Stimulated activated CD4-positive, alpha-beta T cell treated with anti-CD3 and anti-CD28 coated beads, Interleukin-12 subunit alpha, Interleukin-12 subunit beta, amount 100 ng/mL, for 4 hours (primary cell): ENCODE data around the gene POR.

Experiments
- DNase-seq: peaks from one replicate; pipeline ENCODE4 v3.0.0-alpha.2; 2020

The POR gene

DNA sequence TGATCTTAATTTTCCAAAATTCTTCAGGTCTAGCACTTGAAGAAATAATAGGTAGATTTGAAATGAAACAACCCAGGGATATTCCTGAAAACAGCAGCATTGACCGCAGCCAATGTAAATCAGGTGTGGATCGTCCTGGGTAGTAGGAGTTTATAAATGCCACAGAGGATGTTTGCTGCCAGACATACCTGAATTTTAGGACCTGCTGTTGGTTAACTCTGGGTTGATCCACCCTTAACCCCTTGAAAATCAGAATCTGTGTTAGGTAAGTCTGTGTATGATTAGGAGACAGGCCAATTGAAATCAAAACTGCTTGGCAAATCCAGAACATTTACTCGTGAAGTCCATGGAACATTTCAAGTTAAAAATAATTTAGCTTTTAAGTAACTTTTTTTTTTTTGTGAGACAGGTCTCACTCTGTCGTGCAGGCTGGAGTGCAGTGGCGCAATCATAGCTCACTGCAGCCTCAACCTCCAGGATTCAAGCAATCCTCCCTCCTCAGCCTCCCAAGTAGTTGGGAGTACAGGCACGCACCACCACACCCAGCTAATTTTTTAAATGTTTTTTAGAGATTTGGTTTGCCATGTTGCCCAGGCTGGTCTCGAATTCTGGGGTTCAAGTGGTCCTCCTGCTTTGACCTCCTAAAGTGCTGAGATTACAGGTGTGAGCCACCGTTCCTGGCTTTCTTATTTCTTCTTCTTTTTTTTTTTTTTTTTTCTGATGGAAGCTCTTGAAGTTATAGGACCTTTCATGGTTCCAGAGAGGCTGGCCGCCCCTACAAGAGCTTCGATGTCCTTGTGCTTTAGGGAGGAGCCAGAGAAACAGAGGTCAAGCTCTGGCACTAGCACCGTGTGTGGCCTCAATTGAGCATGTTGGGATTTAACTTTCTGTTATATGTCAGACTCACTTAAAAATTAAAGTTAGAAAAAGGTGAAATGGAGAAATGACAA is 2.0 kb downstream of the POR start:
- no peak for DNase-seq

DNA sequence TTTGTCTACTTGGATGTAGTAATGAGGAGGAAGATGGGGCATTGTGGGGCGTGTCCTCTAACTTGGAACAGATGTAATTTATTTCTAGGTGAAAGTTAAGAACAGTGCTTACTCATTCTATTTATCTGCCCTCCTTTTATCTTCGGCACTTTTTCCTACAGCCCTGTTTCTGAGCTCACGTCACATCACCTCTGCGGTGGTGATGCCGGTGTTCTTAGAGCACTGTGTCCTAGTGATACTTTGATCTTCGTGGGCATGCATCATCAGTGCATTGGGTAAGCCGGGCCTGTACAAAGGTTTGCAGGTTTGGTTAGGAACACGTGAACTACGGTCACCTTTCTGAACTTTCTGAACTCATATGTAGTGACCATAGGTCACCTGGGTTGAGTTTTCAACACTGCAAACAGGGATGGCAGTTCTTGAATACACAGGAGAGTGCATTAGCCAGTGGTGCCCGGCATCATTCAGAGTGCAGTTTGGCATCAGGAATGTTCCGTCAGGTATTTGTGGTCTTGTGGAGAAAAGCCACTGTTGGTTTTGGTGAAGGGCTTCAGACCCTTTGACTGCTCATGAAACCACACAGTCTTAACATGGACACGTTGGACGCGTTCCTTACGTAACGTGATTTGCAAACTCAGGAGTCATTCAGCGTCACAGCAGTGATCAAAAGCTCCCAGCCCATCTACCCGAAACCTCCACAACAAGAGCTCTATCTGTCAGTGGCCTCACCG is 5.6 kb downstream of the POR start:
- DNase-seq = no peak

DNA sequence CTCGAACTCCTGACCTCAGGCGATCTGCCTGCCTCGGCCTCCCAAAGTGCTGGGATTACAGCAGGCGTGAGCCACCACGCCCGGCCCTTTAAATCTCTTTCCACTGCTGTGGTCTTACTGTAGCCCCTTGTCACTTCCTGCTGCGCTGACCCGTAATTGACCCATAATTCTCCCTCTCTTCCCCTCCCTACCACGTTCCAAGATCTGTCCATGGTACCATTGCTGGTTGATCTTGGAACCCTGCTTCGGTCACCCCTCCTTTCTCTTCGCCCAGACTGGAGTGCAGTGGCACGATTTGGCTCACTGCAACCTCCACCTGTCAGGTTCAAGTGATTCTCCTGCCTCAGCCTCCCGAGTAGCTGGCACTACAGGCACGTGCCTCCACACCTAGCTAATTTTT is 6.5 kb downstream of the POR start:
- no peak for DNase-seq

DNA sequence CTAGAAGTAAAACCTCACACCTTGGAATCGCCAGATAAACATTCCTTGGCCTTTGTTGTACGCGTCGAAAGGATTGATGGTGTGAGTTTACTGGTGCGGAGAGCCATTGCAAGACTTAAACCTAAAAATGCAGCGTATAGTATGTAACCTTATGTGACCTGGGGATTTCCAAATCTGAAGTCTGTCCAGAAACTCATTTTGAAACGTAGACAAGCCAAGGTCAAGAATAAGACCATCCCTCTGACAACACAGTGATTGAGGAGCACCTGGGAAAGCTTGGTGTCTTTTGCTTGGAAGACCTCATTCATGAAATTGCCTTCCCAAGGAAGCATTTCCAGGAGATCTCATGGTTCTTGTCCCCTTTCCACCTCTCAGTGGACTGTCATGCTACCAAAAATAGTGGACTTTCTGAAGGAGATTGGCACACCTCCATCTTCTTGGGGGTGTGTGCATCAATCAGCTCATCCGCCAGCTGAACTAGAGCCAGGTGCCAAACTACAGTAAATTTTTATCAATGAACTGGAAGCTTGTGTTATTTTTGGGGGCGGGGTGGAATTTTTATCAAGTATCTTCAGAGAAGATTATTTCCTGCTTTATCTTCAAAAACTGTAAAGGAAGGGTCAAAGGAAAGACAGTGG is 8.1 kb downstream of the POR start:
- DNase-seq = no peak

DNA sequence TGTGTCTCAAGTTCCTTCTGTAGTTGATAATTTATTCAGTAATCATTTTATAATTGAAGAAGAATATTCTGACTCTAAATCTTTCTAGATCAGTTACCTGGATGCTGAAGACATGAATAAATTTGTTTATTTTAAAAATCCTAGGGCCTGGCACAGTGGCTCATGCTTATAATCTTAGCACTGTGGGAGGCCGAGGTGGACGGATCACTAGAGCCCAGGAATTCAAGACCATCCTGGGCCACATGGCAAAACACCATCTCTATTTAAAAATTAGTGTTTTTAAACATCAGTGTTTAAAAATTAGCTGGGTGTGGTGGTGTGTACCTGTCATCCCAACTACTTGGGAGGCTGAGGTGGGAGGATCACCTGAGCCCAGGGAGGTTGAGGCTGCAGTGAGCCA is 9.3 kb downstream of the POR start:
- no peak for DNase-seq

DNA sequence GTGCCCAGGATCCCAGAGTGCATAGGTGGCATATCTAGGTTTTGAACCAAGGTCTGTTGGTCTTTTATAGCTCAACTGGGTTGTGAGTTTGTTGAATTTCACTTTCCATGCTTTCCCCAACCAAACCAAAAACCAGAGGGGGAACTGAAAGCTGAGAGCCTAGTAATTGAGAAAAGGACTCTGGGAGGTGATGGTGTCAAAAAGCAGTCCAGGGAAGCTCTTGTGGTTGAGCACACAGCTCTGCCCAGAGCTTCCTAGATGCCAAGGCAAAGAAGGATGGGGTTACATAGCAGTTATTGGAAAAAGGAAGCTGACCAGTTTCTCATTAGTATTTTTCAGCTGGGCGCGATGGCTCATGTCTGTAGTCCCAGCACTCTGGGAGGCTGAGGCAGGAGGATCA is 9.9 kb downstream of the POR start:
- DNase-seq = no peak

DNA sequence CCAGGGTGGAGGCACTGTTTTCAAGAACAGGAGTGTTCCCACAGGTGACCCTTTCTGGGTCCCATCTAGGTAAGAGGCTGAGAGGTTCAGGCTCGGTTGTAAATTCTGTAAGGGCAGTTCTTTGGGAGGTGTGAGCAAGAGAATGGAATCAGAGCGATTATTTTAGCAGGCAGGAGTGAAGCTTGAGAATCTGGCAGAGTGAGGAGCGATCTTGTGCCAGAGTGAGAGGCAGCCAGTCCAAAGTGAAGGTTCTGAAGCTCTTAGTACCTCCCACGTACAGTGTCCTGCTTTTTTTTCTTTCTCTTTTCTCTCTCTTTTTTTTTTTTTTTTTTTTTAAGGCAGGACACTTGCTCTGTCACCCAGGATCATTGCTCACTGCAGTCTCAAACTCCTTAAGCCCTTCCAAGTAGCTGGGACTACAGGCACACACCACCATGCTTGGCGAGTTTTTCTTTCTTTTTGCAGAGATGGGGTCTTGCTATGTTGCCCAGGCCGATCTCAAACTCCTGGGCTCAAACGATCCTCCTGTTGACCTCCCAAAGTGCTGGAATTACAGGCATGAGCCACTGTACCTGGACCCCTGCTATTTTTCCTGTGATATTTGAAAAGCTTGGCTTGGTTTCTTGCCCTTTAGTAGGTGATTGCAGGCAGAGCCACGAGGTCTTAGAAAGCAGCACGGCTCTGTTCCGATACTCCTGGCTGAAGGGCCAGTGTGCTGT is 10.9 kb downstream of the POR start:
- no peak for DNase-seq

DNA sequence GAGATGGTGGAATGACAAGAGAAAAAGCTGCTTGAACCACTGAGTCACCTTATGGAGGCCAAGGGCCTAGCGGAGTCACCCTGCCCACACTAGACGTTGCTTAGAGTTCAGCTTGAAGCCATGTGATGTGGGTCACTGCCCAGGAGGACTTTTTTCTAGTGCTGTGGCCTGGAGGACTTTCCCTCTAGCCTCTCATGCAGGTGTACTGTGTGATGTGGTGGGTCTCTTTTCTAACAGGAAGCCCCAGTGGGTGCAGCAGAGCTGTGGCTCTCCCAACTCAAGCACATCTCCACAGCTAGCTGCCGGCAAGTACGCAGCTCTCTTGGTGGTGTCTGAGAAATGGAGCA is 13.6 kb downstream of the POR start:
- DNase-seq = no peak

DNA sequence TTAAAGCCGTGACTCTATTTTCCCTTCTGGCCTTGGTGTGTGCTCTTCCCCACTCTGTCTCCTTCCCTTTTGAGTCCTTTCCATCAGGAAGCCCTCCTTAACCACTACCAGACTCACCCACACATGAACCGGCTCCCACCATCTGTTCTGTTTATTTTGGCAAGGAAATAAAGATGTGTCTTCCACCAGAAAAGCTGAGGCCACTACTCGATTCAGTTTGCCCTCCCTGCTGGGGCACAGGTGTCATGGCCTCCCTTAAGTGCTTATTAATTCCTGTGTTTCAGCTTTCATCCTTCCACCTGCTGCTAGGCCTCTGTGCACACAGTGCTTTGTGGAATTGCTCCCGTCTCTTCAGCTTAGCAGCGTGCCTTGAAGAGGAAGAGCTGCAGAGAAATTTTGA is 16.7 kb downstream of the POR start:
- no peak for DNase-seq

DNA sequence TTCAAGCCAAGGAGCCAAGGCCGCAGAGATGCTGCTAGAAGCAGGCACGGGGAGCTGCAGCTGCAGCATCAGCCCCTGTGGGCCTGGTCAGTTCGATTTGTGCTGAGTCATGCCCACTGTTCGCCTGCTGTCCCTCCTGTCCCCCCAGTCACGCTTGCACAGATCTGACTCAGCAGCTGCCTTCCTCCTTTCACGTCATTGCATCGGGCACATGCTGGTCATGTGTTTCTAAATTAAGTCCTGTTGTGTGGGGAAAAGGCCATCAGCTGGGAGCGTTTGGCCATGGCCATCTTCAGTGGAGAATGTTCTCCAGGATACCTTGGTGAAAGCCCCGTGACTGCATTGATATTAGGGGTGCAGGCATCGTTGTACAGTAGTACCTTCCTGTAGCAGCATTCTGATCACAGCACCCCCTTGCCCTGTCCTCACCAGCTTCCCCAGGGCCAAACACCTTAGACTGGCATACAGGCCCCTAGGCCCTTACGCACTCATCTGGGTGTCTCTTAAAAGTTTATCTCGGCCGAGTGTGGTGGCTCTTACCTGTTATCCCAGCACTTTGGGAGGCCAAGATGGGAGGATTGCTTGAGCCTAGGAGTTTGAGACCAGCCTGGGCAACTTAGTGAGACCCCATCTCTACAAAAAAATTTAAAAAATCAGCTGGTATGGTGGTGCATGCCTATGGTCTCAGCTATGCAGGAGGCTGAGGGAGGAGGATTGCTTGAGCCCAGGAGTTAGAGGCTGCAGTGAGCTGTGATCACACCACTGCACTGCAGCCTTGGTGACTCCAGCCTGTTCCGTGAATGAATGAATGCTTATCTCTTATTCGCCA is 23.2 kb downstream of the POR start:
- no peak for DNase-seq

DNA sequence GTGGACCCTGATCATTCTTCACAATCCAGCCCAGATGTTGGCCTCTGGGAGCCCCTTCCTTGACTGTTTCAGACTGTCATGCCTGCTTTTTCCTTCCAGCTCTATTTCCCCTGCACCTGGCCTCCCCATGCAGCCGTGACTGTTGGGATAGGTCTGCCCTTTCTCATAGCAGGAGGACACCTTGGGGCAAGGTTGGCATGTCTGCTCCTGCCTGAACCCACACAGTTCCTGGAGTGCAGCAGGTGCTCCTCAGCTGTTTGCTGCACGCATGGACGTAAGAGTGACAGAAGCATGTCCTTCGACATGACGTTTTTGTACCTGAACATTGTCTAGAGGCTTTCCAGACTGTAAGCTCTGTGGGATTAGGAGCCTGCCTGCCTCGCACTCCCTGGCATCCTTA is 24.0 kb downstream of the POR start:
- no peak for DNase-seq

DNA sequence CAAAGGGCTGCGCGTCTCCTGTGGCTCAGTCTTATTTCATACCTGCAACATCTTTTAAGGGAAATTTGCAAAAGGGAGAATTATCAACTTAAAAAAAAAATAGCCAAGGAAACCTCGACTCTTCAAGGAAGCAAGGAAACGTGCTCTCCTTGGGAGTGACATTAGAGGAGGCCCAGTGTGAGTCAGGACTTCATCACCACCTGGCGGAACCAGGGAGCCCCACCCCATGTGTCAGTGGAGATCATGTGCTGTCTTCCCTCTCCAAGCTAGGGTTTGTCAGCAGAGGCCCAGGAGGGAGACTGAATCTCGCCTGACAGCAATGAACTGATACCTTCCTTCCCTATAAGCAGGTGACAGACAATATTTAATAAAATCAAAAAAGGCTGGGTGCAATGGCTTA is 28.9 kb downstream of the POR start:
- no peak for DNase-seq

DNA sequence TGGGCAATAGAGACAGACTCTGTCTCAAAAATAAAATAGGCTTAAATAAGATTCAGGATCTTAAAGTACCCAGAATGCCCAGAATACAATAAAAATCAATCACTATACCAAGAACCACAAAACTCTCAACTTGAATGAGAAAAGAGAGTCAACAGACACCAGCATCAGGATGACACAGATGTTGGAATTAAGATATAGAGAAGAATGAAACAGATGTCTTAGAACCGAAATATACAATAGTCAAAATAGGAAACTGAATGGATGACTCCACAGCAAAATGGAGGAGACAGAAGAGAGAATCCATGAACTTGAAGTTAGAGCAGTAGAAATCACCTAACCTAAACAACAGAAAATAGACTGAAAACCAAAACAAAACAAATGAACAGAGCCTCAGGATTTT is 29.6 kb downstream of the POR start:
- DNase-seq = no peak

DNA sequence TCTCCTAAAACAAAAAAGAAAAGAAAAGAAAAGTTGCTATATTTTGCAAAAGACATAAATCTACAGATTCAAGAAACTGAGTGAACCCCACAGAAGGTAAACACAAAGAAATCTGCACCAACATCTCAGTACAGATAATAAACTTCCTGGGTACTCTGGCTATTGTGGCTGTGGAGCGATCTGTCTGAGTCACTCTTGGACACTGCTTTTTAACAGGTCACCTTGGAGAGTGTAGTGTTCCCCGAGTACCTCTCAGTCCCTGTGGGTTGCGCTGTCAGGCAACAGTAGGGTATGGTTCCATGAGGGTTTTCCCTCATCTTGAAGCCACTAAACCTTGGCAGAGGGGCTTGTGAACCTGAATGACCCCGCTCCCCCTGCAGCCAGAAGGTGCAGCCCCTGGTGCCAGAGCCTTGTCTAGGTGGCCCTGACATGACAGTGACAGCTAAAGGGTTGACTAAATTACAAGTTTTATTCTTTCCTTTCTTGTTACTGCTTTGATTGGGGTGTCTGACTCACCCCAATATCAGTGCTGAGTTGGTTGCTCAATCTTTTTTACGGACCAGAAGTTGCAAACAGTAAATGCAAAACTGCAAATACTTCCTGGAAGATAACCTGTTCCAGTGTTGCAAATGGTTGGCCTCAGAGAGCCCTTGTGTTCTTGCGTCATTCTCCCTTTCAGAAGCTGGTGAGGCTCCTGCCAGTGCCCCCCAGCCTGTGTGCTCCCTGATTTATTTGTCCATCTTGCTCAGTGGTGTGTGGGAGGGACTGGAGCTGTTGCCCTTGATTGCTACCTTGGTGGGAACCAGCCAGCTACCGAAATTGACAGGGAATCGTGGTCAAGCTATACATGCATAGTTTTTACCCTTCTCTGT is 30.6 kb downstream of the POR start:
- DNase-seq = no peak

DNA sequence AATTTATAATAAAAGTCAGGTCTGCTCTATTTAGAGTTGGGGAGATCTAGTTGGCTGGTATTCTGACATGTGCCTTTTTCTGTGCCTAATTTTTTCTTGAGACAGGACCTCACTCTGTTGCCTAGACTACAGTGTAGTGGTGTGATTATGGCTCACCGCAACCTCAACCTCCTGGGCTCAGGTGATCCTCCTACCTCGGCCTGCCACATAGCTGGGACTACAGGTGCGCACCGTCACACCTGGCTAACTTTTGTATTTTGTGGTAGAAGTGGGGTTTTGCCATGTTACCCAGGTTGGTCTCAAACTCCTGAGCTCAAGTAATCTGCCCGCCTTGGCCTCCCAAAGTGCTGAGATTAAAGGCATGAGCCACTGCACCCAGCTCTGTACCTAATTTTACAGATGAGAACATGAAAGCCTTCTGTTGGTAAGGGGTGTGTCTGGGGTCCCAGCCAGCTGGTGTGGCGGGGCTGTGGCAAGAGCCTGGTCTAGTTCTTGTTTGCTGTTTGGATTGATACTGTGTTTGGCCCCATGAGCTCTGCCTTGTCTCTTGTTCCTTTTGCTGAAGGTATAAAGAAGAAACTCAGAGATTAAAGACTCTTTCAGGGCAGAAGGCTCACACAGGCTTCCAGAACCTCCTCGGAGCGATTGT is 31.4 kb downstream of the POR start:
- no peak for DNase-seq

DNA sequence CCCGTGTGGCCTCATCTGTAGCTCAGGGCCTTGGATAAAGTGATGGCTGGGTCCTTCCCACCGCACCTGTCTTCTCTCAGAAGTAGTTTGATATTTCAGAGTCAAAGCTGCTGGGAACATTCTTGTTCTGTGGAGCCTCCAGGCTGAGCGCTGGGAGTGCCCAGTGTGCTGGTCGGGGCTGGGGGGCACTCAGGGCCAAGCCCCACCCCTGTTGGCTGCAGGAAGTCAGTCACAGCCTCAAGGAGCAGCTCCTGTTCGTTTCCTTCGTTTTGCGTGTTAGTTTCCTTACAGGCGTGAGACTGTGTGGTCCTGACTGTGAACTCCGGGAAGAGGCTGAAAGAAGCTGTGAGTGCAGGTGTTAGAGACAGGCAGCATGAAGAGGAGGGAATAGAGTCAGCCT is 33.2 kb downstream of the POR start:
- DNase-seq = no peak

DNA sequence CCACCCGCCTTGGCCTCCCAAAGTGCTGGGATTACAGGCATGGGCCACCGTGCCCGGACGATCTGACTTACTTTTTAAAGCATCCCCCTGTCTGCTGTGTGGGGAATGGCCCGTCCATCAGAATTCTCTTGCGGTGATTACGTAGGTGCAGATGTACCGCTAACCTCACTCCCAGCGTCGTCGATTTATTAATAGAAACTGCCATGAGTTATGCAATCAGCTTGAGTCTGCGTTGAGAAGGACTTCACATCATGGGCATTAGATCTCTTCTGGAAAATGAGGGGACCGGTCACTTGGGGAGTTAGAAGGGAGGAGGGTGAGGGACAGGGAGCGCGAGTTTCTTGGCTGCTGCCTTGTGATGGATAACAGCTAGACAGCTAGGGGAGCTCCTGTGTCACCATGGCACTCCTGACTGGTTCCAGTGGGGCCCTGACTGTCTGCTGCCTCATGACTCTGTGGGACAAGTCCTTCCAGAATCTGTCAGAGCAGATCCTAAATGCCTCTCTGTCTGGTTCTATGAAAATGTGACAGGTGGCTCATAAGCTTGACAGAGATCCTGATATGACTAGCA is 35.2 kb downstream of the POR start:
- no peak for DNase-seq

DNA sequence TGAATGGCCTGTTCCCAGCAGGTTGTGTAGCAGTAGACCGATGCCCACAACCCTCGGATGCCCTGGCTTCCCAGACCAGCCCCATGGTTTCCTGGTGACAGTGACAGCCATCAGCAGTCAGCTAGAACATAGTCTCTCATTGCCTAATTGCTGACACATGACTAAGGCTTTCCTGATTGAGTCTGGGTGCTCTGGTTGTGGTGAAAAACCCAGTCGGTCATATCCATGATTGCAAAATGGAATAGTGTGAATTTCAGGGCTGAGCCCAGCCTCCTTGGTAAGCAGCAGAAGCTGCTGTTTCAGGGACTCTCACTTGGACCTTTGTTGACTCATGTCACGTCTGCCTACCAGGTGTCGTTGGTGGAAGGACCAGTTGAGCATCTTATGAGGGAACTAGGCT is 36.6 kb downstream of the POR start:
- DNase-seq = no peak

DNA sequence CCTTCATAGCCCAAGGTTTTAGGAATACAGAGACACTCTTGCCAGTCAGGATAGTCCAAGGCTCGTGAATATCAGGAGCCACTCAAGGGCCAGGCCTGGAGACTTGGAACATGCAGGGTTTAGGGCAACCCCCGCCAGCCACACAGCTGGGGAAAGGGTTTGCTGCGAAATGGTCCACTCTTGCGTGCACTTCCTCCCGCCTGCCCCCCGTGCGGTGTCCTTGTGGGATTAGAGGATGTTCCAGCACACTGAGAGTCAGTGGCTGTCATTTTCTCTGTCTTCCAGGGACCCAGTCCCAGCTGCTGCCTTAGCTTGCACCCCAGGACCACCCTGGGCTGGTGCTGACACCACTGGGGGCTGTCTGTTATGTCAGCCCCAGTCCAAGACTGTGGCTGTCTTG is 38.5 kb downstream of the POR start:
- no peak for DNase-seq

DNA sequence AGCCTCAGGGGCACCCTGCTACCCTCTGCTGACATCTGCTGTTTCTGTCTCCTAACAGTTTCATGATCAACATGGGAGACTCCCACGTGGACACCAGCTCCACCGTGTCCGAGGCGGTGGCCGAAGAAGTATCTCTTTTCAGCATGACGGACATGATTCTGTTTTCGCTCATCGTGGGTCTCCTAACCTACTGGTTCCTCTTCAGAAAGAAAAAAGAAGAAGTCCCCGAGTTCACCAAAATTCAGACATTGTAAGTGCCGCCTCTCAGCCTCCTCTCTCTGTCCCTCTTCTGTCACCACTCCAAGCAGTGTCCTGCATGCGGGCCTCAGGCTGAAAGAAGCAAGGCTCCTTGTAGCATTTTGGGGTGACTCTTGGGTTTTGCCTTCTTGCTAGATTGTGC is 39.0 kb downstream of the POR start:
- no peak for DNase-seq
